Mesenteric fat pad (tissue), 1 donor: ENCODE measurements around the gene THEMIS. TPM values are rescaled to one million over a fixed set of nuclear protein-coding genes. Genes with fewer than 3 reads are reported as not detected.

ENCODE experiments used
- DNase-seq: peaks from one replicate; pipeline ENCODE4 v3.0.0-alpha.2; 2020; ENCODE audit warnings: low spot score
- total RNA-seq: library from RNA; stranded (reverse); fragmentation: NEBNext Ultra II Directional; extraction: Animal tissue kit (Norgen Biotek cat#: 25700); gene quantifications from one replicate; pipeline ENCODE4 v1.2.1, GENCODE V29; 2021
- donor health status: DM: yes; HTN: yes; CAD: no.

Gene THEMIS
- total RNA-seq, 1 donor from 2014 or later, result 0.45 TPM

DNA sequence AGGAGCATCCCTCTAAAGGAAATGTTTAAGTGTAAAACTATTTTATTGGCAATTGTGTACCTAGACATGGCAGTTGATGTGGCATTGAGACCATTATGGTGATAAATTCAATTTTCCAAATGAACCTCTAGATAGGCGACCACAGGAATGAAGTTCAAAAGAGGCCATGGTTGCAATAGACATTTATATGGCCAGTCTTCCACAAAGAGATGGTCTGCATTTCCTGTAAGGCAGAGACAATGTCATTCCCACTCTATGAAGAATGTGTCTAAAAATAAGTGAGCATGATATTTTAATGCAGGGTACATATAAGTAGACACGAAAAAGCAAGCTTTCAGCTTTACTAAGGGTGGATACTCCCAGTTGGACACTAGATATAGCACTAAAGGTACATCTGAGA, 40.9 kb downstream of the THEMIS start:
- no peak for DNase-seq

DNA sequence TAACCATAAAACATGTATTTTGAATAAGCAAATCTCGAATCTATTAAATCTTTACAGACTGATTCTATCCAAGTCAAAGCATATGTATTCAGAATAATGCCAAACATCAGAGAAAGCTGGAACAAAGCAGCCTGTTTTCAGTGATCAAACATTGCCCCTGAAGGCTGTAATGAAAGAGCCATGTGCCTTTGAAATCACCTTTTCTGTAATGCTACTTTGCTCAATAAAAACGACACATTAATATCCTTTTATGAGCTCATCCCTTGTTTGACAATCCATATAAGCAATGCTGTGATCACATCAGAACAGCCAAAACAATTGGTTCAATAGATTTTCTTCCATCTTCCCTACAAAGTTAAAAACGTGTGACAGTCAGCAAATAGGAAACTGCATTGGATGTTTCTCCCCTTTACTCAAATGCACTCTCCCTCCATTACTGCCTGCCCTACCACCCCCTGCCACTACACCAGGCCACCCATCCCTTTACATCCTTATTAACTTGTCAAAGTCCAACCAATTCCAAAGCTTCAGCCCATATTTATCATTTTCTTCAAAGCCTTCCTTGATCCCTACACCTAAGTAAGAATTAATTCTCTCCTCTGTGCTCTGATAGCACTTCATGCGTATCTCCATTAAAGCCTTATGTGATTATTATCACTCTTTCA, 42.0 kb downstream of the THEMIS start:
- no peak for DNase-seq

DNA sequence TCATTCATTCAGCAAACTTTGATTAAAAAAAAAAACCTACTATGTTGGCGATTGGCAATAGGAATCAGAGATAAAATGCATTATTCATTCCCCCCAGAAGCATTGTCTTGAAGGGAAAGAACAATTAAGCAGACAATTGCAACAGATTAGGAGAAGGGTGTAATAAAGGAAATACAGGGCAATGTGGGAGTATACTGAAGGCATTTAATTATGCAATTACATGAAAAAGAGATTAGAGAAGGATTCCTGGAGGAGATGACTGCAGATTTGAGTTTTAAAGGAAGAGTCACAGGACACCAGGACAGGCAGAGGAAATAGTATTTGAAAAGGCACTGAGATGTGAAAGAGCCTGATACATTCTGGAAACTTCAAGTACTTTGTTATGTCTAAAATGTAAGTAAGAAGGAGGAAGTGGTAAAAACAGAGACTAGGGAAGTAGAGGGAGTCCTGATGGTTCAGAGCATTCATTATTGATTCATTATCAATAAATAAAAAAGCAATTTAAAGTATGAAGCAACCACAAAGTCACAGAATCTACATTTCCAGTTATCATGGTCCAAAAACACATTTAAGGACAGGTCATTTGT, 43.7 kb downstream of the THEMIS start:
- DNase-seq, result no peak

DNA sequence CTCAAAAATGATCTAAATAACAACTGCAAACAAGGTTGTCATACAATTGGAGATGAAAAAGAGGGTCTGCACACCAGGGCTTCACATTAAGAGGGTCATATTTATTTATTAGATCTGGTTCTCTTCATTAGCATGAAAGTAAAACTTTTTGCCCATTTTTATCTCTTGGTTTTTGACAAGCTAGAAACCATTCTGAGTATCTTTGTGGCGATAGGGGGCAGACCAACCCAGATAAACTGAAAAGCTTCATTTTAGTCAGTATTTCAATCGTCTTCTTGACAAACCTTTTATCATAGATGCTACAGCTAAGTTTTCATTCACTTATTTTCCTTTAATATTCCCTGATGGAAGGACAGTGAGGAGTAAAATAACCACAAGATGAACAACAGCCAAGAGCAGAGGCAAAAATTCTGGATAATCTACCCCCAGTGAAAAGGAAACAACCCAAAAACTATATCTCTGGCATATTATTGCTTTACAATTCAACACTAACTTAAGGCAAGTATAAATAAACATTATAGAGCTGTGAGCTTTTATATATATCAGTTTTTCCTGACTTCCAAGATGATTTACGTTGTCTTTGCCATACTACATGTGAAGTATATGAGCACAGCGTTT, 45.2 kb downstream of the THEMIS start:
- no peak for DNase-seq

DNA sequence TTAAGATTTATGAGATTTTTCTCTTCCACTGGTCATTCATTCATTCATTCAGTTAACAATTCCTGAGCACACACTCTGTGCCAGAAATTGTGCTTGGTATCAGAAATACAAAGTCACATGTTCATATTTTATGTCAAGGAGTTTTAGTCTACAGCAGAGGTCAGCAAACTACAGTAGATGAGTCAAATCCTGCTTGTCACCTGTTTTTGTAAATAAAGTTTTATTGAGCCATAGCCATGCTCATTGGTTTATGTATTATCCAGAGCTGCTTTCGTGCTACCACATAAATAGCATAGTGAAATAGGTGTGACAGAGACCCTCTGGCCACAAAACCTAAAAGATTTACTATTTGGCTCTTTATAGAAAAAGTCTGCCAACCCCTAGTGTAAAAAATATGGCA, 46.8 kb downstream of the THEMIS start:
- no peak for DNase-seq

DNA sequence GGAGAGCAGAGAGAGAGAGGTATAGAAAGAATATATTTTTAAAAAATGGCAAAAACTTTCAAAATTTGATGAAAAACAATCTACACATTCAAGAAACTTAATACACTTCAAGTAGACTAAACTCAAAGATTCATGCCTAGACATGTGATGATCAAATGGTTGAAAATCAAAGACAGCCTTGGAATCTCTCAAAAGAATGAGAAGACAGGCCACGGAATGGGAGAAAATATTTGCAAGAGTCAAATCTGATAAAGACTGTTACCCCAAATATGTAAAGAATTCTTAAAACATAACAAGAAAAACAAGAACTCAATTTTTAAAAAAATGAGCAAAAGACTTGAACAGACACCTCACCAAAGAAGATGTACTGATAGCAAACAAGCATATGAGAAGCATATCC, 49.7 kb downstream of the THEMIS start:
- DNase-seq, result no peak

DNA sequence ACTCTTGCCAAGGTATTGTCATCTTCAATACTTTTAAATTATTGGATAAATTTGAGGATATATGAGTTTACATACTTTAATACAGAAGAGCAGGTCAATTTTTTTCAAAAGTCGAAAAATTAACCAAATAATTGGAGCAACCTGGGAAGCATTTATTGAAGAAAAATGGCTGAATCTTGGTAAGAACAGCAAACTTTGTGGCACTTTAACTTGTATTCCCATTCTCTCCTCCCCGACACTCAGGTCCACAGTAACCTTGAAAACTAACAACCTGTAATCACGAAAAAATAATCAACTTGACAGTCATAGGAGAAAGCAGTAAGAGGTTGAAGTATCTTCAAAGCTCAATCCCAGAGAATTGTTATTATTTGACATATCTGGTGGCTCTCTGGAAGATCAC, 55.6 kb downstream of the THEMIS start:
- no peak for DNase-seq

DNA sequence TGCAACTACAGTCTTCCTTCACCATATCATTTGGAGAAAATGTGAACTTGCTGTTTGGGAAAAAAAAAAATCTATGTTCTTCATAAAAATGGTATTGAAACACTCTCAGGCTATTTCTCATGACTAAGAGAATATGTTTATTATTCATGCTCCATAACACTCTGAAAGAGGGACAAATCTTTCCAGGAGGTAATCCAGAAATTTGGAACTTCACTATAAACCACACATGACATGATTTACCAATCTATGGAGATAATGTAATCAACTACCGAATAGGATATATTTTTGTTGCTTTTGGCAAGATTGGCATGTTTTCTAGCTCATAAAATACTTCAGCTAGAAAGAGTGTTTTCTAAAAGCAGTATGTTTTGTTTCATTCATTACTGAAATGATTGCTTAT, 56.3 kb downstream of the THEMIS start:
- DNase-seq, result no peak

DNA sequence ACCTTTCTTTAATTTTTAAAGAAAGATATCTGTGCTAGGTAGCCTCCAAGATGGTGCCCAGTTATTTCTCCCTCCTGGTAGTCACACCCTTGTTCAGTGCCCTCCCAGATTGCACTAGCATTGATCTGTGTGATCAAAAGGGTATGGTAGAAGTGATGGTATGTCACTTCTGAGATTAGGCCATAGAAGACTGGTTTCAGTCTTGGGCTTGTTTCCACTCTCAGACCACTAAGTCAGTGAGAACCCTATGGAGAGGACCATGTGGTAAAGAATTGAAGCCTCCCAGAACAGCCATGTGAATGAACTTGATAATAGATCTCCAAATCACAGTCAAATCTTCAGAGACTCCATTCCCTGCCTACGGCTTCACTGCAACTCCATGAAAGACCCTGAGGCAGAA, 57.3 kb downstream of the THEMIS start:
- DNase-seq, result no peak

DNA sequence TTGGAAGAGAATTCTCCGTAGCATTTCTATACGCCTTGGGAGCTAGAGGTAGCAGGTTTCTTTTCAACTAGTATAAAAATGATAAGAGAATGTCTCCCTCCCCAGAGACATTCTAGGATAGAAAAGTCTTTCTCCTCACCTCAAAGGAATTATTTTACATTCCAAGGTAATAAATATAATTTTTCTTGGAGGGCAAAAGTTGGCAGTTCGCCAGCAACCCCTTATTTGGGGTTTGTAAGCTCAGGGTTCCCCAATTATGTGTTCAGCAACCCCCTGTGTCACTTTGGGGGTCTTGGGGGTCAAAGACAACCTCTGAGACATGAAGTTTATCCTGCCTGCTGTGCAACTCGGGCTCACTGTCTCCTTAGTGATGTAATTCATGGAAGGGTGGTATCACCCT, 58.3 kb downstream of the THEMIS start:
- no peak for DNase-seq

DNA sequence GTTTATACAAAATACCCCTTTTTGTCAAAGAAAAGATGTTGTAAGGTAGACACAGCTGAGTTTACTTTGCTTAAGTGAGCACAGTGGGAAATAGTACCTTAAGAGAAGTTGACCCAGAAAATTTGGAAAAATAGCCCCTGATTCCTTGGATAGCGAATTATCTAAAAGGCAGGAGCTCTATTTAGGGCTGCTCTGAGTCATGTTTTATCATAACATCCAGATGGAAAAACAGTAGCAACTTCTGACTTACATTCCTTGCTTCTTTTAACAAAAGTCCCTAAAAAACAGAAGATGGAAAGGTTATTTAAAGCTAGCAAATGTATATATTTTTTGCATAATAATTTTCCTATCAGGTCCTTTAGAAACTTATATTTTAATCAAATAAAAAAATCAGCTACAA, 59.0 kb downstream of the THEMIS start:
- no peak for DNase-seq

DNA sequence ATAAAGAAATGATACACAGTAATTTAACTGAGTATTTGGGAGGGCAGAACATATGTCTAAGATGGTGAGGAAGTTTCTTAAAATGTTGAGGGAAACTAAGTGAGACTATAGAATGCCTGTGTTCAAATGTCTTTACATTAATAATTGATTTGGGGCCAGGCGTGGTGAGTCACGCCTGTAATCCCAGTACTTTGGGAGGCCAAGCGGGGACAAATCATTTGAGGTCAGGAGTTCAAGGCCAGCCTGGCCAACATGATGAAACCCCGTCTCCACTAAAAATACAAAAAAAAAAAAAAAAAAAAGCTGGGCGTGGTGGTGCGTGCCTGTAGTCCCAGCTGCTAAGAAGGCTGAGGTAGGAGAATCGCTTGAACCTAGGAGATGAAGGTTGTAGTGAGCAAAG, 66.7 kb downstream of the THEMIS start:
- DNase-seq, result no peak

DNA sequence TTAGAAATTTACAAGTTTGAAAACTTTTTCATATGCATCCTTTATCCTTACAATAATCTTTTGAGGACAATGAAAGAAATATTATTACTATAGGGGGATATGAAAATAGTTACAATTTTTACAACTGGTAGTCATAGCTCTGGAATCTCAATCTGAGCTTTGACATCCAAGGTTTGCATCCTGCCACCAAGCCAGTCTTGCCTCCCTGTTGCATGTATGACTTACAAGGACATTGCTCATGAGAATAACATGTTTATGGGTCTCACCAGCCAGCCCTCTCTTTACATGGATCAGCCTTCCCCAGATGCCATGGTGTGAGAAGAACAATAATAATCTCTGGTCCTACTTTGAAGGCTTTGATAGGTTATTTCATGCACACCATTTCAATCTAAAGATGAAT, 67.5 kb downstream of the THEMIS start:
- DNase-seq, result no peak

DNA sequence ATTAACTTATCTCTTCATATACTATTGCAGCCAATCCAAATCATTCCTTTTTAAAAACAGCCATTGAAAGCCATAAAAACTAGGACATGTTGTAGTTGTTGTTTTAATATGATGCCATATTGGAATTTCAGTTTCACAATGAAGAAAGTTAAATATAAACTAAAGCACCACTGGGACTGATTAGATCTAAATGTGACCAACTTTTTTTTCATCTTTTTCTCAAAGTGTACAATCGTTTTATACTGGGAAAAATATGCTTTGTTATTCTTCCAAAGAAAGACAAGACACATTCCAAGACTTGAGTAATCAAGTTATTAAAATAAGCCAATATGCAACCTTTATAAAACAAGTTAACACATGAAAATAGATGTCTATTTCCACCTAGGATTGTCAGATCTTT, 68.5 kb downstream of the THEMIS start:
- no peak for DNase-seq

DNA sequence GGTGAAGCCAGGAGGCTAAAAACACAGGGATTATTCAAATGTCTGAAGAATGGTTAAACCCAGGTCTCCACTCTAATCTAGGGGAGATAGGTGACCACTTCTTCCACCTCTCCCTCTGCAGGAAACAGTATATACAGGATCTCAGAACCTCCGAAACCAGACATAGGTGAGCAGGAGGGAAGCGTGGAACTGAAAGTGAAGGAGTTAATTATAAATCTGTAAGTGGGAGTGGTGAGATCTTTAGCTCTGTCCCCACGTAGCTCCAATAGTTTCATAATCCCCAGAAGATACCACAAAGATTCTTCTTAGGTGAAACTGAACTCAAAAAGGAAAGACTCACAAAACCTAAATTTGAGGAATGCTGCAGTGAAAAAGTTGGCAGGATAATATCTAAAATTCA, 76.8 kb downstream of the THEMIS start:
- DNase-seq, result no peak

DNA sequence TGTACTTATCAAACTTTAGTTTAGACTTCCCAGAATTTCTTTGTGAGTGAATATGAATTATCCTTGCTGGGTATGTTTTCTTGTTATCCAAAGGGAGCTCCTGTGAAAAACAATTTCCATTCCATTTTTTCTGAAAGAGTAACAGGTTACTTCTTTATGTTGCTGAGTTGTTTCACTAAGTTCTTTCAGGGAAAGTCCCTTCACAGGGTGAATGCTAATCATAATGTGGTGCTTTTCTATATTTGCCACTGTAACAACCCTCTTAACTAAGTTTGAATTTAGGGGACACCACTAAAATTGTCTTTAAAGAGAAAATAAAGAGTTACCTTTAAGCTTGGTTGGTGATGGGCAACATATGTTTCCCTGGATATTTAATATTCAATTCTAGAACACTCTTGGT, 79.4 kb downstream of the THEMIS start:
- DNase-seq, result no peak

DNA sequence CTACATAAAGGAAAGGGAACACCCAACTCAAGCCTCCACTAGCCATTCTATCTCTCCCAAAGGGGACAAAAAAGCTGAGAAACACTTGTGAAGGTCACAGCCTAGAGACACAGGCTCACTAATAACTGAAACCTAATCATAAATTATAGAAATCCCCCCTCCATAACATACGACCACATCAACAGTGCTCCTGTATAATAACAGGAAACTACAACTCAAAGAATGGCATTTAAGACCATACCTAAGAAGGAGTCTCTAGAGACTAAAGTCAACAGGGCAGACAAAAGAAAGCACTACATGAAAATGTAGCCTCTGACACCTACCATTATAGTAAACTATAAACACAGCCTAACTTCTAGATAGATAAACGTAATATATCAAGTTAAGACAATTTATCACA, 82.7 kb downstream of the THEMIS start:
- no peak for DNase-seq

DNA sequence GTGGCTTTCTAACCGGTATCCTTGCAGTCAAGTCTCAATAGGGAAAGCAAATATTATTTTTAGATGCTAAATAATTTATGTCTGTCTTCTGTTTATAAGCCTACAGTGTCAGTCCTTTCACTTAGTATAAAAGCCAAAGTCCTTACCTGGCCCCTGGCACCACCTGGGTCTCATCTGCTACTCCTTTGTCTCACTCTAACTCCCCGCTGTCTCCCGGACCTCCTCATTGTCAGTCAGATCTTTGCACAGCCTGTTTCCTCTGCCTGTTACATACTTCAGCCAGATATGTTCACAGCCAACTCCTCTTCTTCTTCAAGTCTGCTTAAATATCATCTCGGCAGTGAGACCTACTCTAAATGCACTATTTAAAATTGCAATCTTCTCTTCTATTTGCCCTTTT, 84.2 kb downstream of the THEMIS start:
- no peak for DNase-seq

DNA sequence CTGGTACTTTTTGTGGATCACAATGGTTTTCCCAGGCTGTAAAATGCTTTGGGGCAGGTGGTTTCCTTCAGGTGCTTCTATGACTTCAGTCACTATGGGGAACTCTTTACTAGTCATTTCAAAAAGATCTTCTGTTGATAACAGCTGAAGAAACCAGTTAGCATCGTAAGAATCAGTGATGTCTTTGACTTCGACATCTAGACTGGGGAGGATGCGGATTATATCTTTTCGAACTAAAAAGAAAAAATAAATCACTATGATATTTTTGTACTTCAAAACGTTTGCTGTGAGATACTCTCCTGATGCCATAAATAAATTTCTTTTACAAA, 87.2 kb downstream of the THEMIS start:
- no peak for DNase-seq

DNA sequence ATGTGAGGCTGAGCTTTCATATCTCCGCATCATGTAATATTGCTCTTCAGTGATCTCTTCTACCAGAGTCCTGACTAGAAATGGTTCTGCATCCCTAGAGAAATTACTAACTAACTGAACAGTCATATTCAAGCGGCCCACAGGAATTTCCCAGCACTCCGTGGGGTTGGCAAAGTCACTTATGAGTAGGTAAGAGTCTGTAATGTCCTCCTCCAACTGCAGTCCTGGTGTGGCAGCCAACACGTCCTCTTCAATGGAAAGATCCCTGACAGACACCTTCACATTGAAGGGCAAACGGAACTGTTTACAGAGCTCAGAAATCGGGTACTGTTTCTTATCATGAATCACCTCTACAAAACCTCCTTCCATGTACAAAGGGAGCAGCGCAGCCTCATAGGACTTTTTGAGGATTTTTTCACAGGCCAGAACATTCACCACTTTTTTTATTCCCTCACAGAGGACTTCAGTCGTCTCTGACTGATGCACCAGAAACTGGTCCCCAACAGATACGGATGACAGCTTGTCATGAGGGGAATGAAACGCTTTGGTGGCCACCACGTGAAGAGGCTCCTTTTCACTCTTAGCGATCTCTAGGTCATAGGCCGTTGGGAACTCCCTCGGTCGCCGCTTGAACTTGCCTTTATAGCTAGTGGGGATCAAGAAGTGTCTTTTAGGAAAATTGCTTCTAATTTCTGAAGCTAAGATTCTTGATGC, 87.7 kb downstream of the THEMIS start:
- no peak for DNase-seq

DNA sequence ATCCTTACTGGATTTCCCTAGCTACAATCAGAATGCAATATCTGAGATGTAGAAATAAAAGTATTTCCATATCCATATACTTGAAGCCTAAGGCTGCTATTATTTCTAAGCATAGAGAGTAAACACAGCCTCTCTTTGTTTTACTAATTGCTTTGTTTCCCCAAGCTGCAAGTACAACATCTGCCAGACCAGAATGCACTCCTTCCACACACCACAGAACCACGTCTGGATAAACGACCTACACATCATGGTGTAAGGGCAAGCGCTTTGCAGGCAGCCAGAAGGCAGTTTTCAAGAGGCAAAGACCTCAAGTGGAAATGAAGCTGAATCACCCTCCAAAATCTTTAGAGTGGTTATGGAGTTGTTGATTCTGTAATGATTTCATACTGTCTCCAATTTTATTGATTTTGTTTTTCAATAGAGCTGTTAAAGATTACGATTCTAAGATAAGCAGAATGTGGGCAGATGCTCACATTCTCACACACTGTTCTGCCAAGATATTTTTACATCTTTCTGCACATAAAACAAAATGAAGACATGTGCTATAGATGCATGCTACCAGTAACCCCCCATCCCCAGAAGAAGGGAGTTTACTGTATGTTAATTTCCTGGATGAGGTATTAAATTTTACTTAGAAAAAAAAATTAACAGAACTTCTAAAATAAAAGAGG, 88.8 kb downstream of the THEMIS start:
- no peak for DNase-seq
